ENCODE measurements around the gene DIRAS1.

Gene DIRAS1

DNA sequence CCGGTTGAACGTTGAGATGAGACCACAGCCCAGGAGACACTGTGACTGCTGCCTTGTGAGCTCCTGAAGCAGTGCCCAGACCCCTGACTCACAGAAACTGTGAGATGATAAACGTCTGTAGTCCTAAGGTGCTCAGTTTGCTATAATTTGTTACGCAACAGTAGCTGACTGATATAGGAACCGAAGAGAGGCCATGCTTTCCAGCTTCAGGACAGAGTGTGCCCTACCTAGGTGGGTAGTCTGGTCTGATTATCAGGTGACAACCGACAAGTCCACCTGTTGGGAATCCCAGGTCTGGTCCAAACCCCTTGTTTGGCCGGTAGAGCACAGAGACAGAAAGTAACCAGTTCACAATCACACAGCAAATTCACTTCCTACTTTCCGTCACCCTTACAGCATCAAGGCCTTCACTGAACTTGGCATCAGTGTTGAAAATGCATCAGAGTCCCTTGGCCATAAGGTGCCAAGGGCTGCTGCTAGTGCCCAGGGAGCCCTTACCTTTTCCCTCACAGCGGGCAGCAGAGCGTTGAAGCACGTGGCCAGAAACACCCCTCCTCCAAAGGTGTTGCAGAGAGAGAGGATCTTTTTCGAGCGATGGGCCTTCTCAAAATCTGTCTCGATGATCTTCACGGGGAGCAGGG is 15.5 kb upstream of the DIRAS1 start:
- peaks cover 51% of the 10 kb centered on the region for H3K79me2 ChIP-seq (ENCODE audit: control insufficient read depth, low read length)
- peaks cover 54% of the 10 kb centered on the region for H3K36me3 ChIP-seq (ENCODE audit: control insufficient read depth, low read length)
- H3K4me3 ChIP-seq (ENCODE audit: low read length): no peak overlapping the region
- no peaks in the 10 kb centered on the region for H3K9me2 ChIP-seq (replicated peaks; ENCODE audit: control insufficient read depth, low read length)
- no peaks in the 10 kb centered on the region for H4K20me1 ChIP-seq (ENCODE audit: control insufficient read depth, insufficient read depth, low read depth, low read length)
- no peak for TF ChIP-seq EZH2phosphoT487 (IDR thresholded peaks at IDR 0.05; ENCODE audit: borderline replicate concordance, low read length)
- TF ChIP-seq CTCF (IDR thresholded peaks at IDR 0.05; ENCODE audit: low read depth, low read length, poor library complexity, severe bottlenecking): no peak
- H3K4me2 ChIP-seq (ENCODE audit: low read length): no peak overlapping the region
- no peak overlapping the region for H3K27ac ChIP-seq (ENCODE audit: low read depth, low read length)
- H3K4me1 ChIP-seq (ENCODE audit: control insufficient read depth, low read length): peaks cover 11% of the 10 kb centered on the region; the same call in 1 of the 2 replicates
- H3F3A ChIP-seq (ENCODE audit: control insufficient read depth, insufficient read depth): no peaks in the 10 kb centered on the region
- H3K9me3 ChIP-seq (ENCODE audit: control insufficient read depth, insufficient read depth, low read length): no peaks in the 10 kb centered on the region
- no peaks in the 10 kb centered on the region for H3K27me3 ChIP-seq (ENCODE audit: control insufficient read depth, low read length)

DNA sequence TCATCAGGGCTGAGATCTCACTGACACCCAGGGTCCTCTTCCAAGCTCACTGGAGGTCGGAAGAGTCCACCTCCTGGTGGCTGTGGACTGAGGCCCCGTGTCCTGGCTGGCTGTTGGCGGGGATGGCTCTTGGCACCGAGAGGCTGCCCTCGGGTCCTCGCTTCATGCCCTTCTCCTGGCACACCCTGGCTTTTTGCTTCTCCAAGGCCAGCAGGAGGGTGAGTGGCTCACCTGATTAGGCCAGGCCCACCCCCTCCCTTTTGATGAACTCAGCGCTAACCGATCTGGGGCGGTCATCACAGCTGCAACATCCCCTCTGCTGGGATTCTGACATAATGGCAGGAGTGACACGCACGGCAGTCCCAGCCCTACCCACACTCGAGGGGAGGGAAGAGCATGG is 14.2 kb upstream of the DIRAS1 start:
- H3K9me3 ChIP-seq (ENCODE audit: control insufficient read depth, insufficient read depth, low read length): no peaks in the 10 kb centered on the region
- H3K4me1 ChIP-seq (ENCODE audit: control insufficient read depth, low read length): peaks cover 11% of the 10 kb centered on the region; the same call in 1 of the 2 replicates
- TF ChIP-seq EZH2phosphoT487 (IDR thresholded peaks at IDR 0.05; ENCODE audit: borderline replicate concordance, low read length) (no peak), CTCF (IDR thresholded peaks at IDR 0.05; ENCODE audit: low read depth, low read length, poor library complexity, severe bottlenecking) (no peak)
- 0 out of 2 replicates have a peak, but pooled peaks cover 1% of the 10 kb centered on the region for H4K20me1 ChIP-seq (ENCODE audit: control insufficient read depth, insufficient read depth, low read depth, low read length)
- no peak overlapping the region for H3K4me3 ChIP-seq (ENCODE audit: low read length)
- no peak overlapping the region for H3K27ac ChIP-seq (ENCODE audit: low read depth, low read length)
- peaks cover 54% of the 10 kb centered on the region for H3K36me3 ChIP-seq (ENCODE audit: control insufficient read depth, low read length)
- no peak overlapping the region for H3K4me2 ChIP-seq (ENCODE audit: low read length)
- H3K27me3 ChIP-seq (ENCODE audit: control insufficient read depth, low read length): no peaks in the 10 kb centered on the region
- H3K79me2 ChIP-seq (ENCODE audit: control insufficient read depth, low read length): peaks cover 51% of the 10 kb centered on the region
- no peaks in the 10 kb centered on the region for H3F3A ChIP-seq (ENCODE audit: control insufficient read depth, insufficient read depth)
- H3K9me2 ChIP-seq (replicated peaks; ENCODE audit: control insufficient read depth, low read length): no peaks in the 10 kb centered on the region

DNA sequence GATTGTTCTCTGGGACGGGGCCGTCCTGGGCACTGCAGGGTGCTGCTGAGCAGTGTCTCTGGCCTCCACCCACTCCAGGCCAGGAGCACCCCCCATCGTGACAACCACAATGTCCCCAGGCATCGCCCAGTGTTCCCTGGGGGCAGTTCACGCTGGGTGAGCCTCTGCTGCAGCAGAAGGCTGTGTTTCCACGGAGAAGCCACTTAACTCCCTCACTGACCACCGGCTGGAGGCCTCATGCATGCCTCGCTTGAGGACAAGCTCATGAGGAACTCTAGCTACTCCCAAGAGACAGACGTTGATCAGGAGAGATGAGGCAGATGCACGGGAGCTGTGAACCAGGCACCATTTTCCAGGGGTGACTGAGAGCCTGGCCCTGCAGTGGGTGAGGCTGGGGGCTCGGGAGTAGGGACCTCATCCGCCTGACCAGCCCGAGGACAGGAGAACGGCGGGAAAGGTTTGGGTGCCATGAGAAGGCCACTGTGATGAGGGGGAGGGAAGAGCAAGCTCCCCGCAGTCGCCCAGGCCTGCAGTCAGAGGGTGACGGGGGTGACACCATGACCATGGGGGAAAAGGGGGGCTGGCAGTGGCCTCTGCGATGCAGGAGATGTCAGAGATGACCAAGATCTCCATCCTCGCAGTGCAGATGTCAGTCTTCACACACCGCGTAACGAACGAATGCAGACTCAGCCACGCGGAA is 13.6 kb upstream of the DIRAS1 start:
- Histone ChIP-seq H3K27me3 (ENCODE audit: control insufficient read depth, low read length) (no peaks in the 10 kb centered on the region), H3K79me2 (ENCODE audit: control insufficient read depth, low read length) (peaks cover 51% of the 10 kb centered on the region), H3K9me2 (replicated peaks; ENCODE audit: control insufficient read depth, low read length) (no peaks in the 10 kb centered on the region), H3K4me3 (ENCODE audit: low read length) (no peak overlapping the region), H3F3A (ENCODE audit: control insufficient read depth, insufficient read depth) (no peaks in the 10 kb centered on the region), H3K36me3 (ENCODE audit: control insufficient read depth, low read length) (peaks cover 54% of the 10 kb centered on the region), H3K9me3 (ENCODE audit: control insufficient read depth, insufficient read depth, low read length) (no peaks in the 10 kb centered on the region), H4K20me1 (ENCODE audit: control insufficient read depth, insufficient read depth, low read depth, low read length) (0 out of 2 replicates have a peak, but pooled peaks cover 4% of the 10 kb centered on the region), H3K27ac (ENCODE audit: low read depth, low read length) (no peak overlapping the region), H3K4me2 (ENCODE audit: low read length) (no peak overlapping the region), H3K4me1 (ENCODE audit: control insufficient read depth, low read length) (peaks cover 10% of the 10 kb centered on the region; the same call in 1 of the 2 replicates)
- TF ChIP-seq EZH2phosphoT487 (IDR thresholded peaks at IDR 0.05; ENCODE audit: borderline replicate concordance, low read length) (no peak), CTCF (IDR thresholded peaks at IDR 0.05; ENCODE audit: low read depth, low read length, poor library complexity, severe bottlenecking) (no peak)
